Muscle of arm (tissue), 12 donors: ENCODE measurements around the gene THBS2. TPM values are rescaled to one million over a fixed set of nuclear protein-coding genes. Genes with fewer than 3 reads are reported as not detected.

Source experiments
- DNase-seq: peaks from one replicate; pipeline ENCODE4 v3.0.0-alpha.2; 2013
- polyA plus RNA-seq, 12 donors: library from polyadenylated mRNA; unstranded; fragments of 120-200 nt; gene quantifications; one replicate each; pipeline ENCODE4 v1.2.1, GENCODE V29; 2013; ENCODE audit not compliant: insufficient read length in 12 of 12

Gene THBS2
- polyA plus RNA-seq, 12 donors = 26.5 to 105 (median 43.2) TPM; not detected in 1

GRCh38 chr6:169233832-169234231 lies 19.8 kb downstream of the THBS2 start:
- DNase-seq = no peak

- DNase-seq = no peak
These were observed 20.5 kb downstream of the THBS2 start for GRCh38 chr6:169233181-169233580.

- no peak for DNase-seq
These were observed 21.1 kb downstream of the THBS2 start for GRCh38 chr6:169232507-169232931.

- no peak for DNase-seq
These were observed 21.7 kb downstream of the THBS2 start for GRCh38 chr6:169231790-169232506.

- peak; percentile 54 for DNase-seq
These were observed 22.5 kb downstream of the THBS2 start for GRCh38 chr6:169230946-169231789.

GRCh38 chr6:169230322-169230665 lies 23.4 kb downstream of the THBS2 start:
- DNase-seq = no peak

GRCh38 chr6:169229615-169230321 lies 23.9 kb downstream of the THBS2 start:
- peak; percentile 59 for DNase-seq

GRCh38 chr6:169227116-169227515 lies 26.5 kb downstream of the THBS2 start:
- no peak for DNase-seq

- no peak for DNase-seq
These were observed 27.8 kb downstream of the THBS2 start for GRCh38 chr6:169225887-169226286.

- no peak for DNase-seq
These were observed 28.5 kb downstream of the THBS2 start for GRCh38 chr6:169225131-169225576.

- DNase-seq = no peak
These were observed 28.9 kb downstream of the THBS2 start for GRCh38 chr6:169224716-169225115.

GRCh38 chr6:169224185-169224695 lies 29.4 kb downstream of the THBS2 start:
- no peak for DNase-seq

GRCh38 chr6:169223006-169223405 lies 30.6 kb downstream of the THBS2 start:
- no peak for DNase-seq

GRCh38 chr6:169222126-169222525 lies 31.5 kb downstream of the THBS2 start:
- no peak for DNase-seq

- DNase-seq = no peak
These were observed 32.4 kb downstream of the THBS2 start for GRCh38 chr6:169221264-169221663.

GRCh38 chr6:169220068-169220964 lies 33.3 kb downstream of the THBS2 start:
- DNase-seq = no peak

GRCh38 chr6:169217972-169218371 lies 35.7 kb downstream of the THBS2 start:
- no peak for DNase-seq

- DNase-seq = no peak
These were observed 36.8 kb downstream of the THBS2 start for GRCh38 chr6:169216830-169217229.

- no peak for DNase-seq
These were observed 38.4 kb downstream of the THBS2 start for GRCh38 chr6:169215201-169215681.

GRCh38 chr6:169214789-169215188 lies 38.9 kb downstream of the THBS2 start:
- peak; percentile 69 for DNase-seq
